Measurements from ENCODE around the gene NDUFAF2.

The NDUFAF2 gene

GRCh38 chr5:61009907-61010306, 64.9 kb downstream of the NDUFAF2 start:
- peaks cover 3% of the 10 kb centered on the region; the same call in 1 of the 2 replicates for H4K20me1 ChIP-seq (ENCODE audit: insufficient read depth, low read length)
- DNase-seq (no peak), ATAC-seq (ENCODE audit: insufficient read depth, low read depth) (no peak)
- H3K9me3 ChIP-seq (ENCODE audit: insufficient read depth, low read length, severe bottlenecking) = no peaks in the 10 kb centered on the region
- H3K4me2 ChIP-seq (ENCODE audit: insufficient read depth, low read length) = no peak overlapping the region
- no peaks in the 10 kb centered on the region for H3K79me2 ChIP-seq (ENCODE audit: insufficient read depth, low read length)
- TF ChIP-seq CTCF (IDR thresholded peaks at IDR 0.05; ENCODE audit: borderline replicate concordance, extremely low read depth, low read length, poor library complexity, severe bottlenecking) = no peak
- TF ChIP-seq EZH2 (IDR thresholded peaks at IDR 0.05; ENCODE audit: borderline replicate concordance, low read depth, low read length, severe bottlenecking) = no peak
- H3K36me3 ChIP-seq (ENCODE audit: insufficient read depth, low read length) = no peaks in the 10 kb centered on the region
- H3K27me3 ChIP-seq (ENCODE audit: insufficient read depth, low read length, poor library complexity) = no peaks in the 10 kb centered on the region
- no peak overlapping the region for H3K4me3 ChIP-seq (ENCODE audit: low read depth in 1 of 2, low read length in 2 of 2)
- H3K27ac ChIP-seq (ENCODE audit: low read length) = no peak overlapping the region
- no peaks in the 10 kb centered on the region for H3K4me1 ChIP-seq (ENCODE audit: insufficient read depth, low read length)
- no peak overlapping the region for H2AFZ ChIP-seq (ENCODE audit: low read depth, low read length)
- no peak overlapping the region for H3K9ac ChIP-seq (ENCODE audit: low read depth, low read length)

GRCh38 chr5:61010467-61011454, 65.8 kb downstream of the NDUFAF2 start:
- DNase-seq (no peak), ATAC-seq (ENCODE audit: insufficient read depth, low read depth) (no peak)
- H4K20me1 ChIP-seq (ENCODE audit: insufficient read depth, low read length) = peaks cover 3% of the 10 kb centered on the region; the same call in 1 of the 2 replicates

GRCh38 chr5:61018062-61018461, 73.1 kb downstream of the NDUFAF2 start:
- no peak for ATAC-seq (ENCODE audit: insufficient read depth, low read depth)
- Histone ChIP-seq H3K4me1 (ENCODE audit: insufficient read depth, low read length) (no peaks in the 10 kb centered on the region), H3K9me3 (ENCODE audit: insufficient read depth, low read length, severe bottlenecking) (no peaks in the 10 kb centered on the region), H3K36me3 (ENCODE audit: insufficient read depth, low read length) (no peaks in the 10 kb centered on the region), H3K4me3 (ENCODE audit: low read depth in 1 of 2, low read length in 2 of 2) (no peak overlapping the region), H4K20me1 (ENCODE audit: insufficient read depth, low read length) (no peaks in the 10 kb centered on the region), H3K79me2 (ENCODE audit: insufficient read depth, low read length) (peaks cover 3% of the 10 kb centered on the region; the same call in 1 of the 2 replicates), H3K27ac (ENCODE audit: low read length) (no peak overlapping the region), H3K27me3 (ENCODE audit: insufficient read depth, low read length, poor library complexity) (no peaks in the 10 kb centered on the region), H3K4me2 (ENCODE audit: insufficient read depth, low read length) (no peak overlapping the region), H3K9ac (ENCODE audit: low read depth, low read length) (no peak overlapping the region), H2AFZ (ENCODE audit: low read depth, low read length) (no peak overlapping the region)
- no peak for DNase-seq
- TF ChIP-seq EZH2 (IDR thresholded peaks at IDR 0.05; ENCODE audit: borderline replicate concordance, low read depth, low read length, severe bottlenecking) = no peak

More at GRCh38 chr5:61010467-61011454, 65.8 kb downstream of the NDUFAF2 start:
- Histone ChIP-seq H3K27me3 (ENCODE audit: insufficient read depth, low read length, poor library complexity) (no peaks in the 10 kb centered on the region), H3K79me2 (ENCODE audit: insufficient read depth, low read length) (no peaks in the 10 kb centered on the region), H3K4me1 (ENCODE audit: insufficient read depth, low read length) (no peaks in the 10 kb centered on the region), H3K27ac (ENCODE audit: low read length) (no peak overlapping the region), H3K4me3 (ENCODE audit: low read depth in 1 of 2, low read length in 2 of 2) (no peak overlapping the region), H3K9ac (ENCODE audit: low read depth, low read length) (no peak overlapping the region), H3K9me3 (ENCODE audit: insufficient read depth, low read length, severe bottlenecking) (no peaks in the 10 kb centered on the region), H2AFZ (ENCODE audit: low read depth, low read length) (no peak overlapping the region), H3K4me2 (ENCODE audit: insufficient read depth, low read length) (no peak overlapping the region), H3K36me3 (ENCODE audit: insufficient read depth, low read length) (no peaks in the 10 kb centered on the region)
- TF ChIP-seq EZH2 (IDR thresholded peaks at IDR 0.05; ENCODE audit: borderline replicate concordance, low read depth, low read length, severe bottlenecking) = no peak
- no peak for TF ChIP-seq CTCF (IDR thresholded peaks at IDR 0.05; ENCODE audit: borderline replicate concordance, extremely low read depth, low read length, poor library complexity, severe bottlenecking)

- no peak overlapping the region for H3K4me3 ChIP-seq (ENCODE audit: low read depth in 1 of 2, low read length in 2 of 2)
- no peak overlapping the region for H3K9ac ChIP-seq (ENCODE audit: low read depth, low read length)
Measured at GRCh38 chr5:61019642-61020041, 74.6 kb downstream of the NDUFAF2 start.

More at GRCh38 chr5:61019642-61020041, 74.6 kb downstream of the NDUFAF2 start:
- ATAC-seq (ENCODE audit: insufficient read depth, low read depth) = no peak
- TF ChIP-seq CTCF (IDR thresholded peaks at IDR 0.05; ENCODE audit: borderline replicate concordance, extremely low read depth, low read length, poor library complexity, severe bottlenecking) (no peak), EZH2 (IDR thresholded peaks at IDR 0.05; ENCODE audit: borderline replicate concordance, low read depth, low read length, severe bottlenecking) (no peak)
- no peaks in the 10 kb centered on the region for H3K27me3 ChIP-seq (ENCODE audit: insufficient read depth, low read length, poor library complexity)
- DNase-seq = no peak
- H4K20me1 ChIP-seq (ENCODE audit: insufficient read depth, low read length) = no peaks in the 10 kb centered on the region
- no peak overlapping the region for H2AFZ ChIP-seq (ENCODE audit: low read depth, low read length)
- peaks cover 3% of the 10 kb centered on the region; the same call in 1 of the 2 replicates for H3K79me2 ChIP-seq (ENCODE audit: insufficient read depth, low read length)
- H3K4me1 ChIP-seq (ENCODE audit: insufficient read depth, low read length) = no peaks in the 10 kb centered on the region
- H3K9me3 ChIP-seq (ENCODE audit: insufficient read depth, low read length, severe bottlenecking) = no peaks in the 10 kb centered on the region
- no peaks in the 10 kb centered on the region for H3K36me3 ChIP-seq (ENCODE audit: insufficient read depth, low read length)
- H3K4me2 ChIP-seq (ENCODE audit: insufficient read depth, low read length) = no peak overlapping the region
- H3K27ac ChIP-seq (ENCODE audit: low read length) = no peak overlapping the region
